A673 (cell line): ENCODE results near the gene CNPY4.

Experiments
- CTCF ChIP-seq: fragments of 300-800, 200-600 bp; sonication (generic); conservative IDR thresholded peaks from 2 replicates; pipeline ENCODE4 v1.5.1; 2017; ENCODE audit warnings: low read depth, mild to moderate bottlenecking, antibody characterized with exemption, low read length, moderate library complexity, mixed read lengths
- EZH2 ChIP-seq: fragments of 200-600 bp; sonication (generic); IDR thresholded peaks from 2 replicates; pipeline ENCODE4 v1.6.1; 2017; ENCODE audit warnings: borderline replicate concordance, low read depth, mild to moderate bottlenecking, mixed read lengths, antibody characterized with exemption, low read length; ENCODE audit not compliant: poor library complexity, severe bottlenecking

DNA sequence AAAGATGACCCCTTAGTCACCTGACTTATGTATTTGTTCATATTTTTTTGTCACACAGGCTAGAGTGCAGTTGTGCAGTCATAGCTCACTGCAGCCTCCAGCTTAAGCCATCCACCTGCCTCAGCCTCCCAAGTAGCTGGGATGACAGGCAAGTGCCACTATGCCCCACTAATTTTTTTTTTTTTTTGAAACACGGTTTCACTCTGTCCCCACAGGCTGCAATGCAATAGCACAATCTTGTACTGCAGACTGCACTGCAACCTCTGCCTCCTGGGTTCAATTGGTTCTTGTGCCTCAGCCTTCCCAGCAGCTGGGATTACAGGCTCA, 9.2 kb downstream of the CNPY4 start:
- TF ChIP-seq CTCF (no peak), EZH2 (no peak)
